H9 (cell line): Measurements from ENCODE around the gene DMD. TPM values are rescaled to one million over a fixed set of nuclear protein-coding genes. Genes with fewer than 3 reads are reported as not detected.

Experiments
- DNase-seq: peaks from one replicate; pipeline ENCODE4 v3.0.0-alpha.2; 2017
- H2AFZ ChIP-seq: one replicate; pipeline ENCODE4 v1.6.1; 2013; ENCODE audit warnings: mild to moderate bottlenecking, low read length, control low read depth, moderate library complexity
- H2AK5ac ChIP-seq: 2 replicates; pipeline ENCODE4 v1.6.1; 2013; ENCODE audit warnings: low read length, control low read depth, mixed read lengths; ENCODE audit not compliant: insufficient read length
- H2BK120ac ChIP-seq: one replicate; pipeline ENCODE4 v1.6.1; 2013; ENCODE audit warnings: low read depth, mild to moderate bottlenecking, low read length, control low read depth, inconsistent platforms; ENCODE audit not compliant: poor library complexity, severe bottlenecking
- H2BK12ac ChIP-seq: 2 replicates; pipeline ENCODE4 v1.6.1; 2013; ENCODE audit warnings: low read length, control low read depth, mixed read lengths, low read depth; ENCODE audit not compliant: insufficient read length
- H2BK15ac ChIP-seq: 2 replicates; pipeline ENCODE4 v1.6.1; 2013; ENCODE audit warnings: low read depth, low read length, control low read depth
- H2BK20ac ChIP-seq: one replicate; pipeline ENCODE4 v1.6.1; 2013; ENCODE audit warnings: low read depth, mild to moderate bottlenecking, low read length, control low read depth, inconsistent platforms; ENCODE audit not compliant: poor library complexity, severe bottlenecking
- H2BK5ac ChIP-seq: 2 replicates; pipeline ENCODE4 v1.6.1; 2013; ENCODE audit warnings: low read length, control low read depth, mixed read lengths; ENCODE audit not compliant: insufficient read length
- H3K14ac ChIP-seq: 2 replicates; pipeline ENCODE4 v1.6.1; 2013; ENCODE audit warnings: low read length, control low read depth; ENCODE audit not compliant: insufficient read depth
- H3K18ac ChIP-seq: 2 replicates; pipeline ENCODE4 v1.6.1; 2013; ENCODE audit warnings: low read depth, mild to moderate bottlenecking, mixed read lengths, low read length, control low read depth; ENCODE audit not compliant: insufficient read length
- H3K23ac ChIP-seq: 2 replicates; pipeline ENCODE4 v1.6.1; 2013; ENCODE audit warnings: low read length, control low read depth, mixed read lengths, low read depth; ENCODE audit not compliant: insufficient read length
- H3K23me2 ChIP-seq: 2 replicates; pipeline ENCODE4 v1.6.1; 2013; ENCODE audit warnings: low read depth, mild to moderate bottlenecking, mixed read lengths, low read length, control low read depth; ENCODE audit not compliant: insufficient read length, poor library complexity, severe bottlenecking
- H3K27ac ChIP-seq: 2 replicates; pipeline ENCODE4 v1.5.1; 2013; ENCODE audit warnings: low read length, control low read depth, mixed read lengths, low read depth; ENCODE audit not compliant: insufficient read length
- H3K27me3 ChIP-seq: 2 replicates; pipeline ENCODE4 v1.6.1; 2013; ENCODE audit warnings: low read length, control low read depth, inconsistent platforms; ENCODE audit not compliant: insufficient read depth
- H3K4ac ChIP-seq: 2 replicates; pipeline ENCODE4 v1.6.1; 2013; ENCODE audit warnings: low read depth, mild to moderate bottlenecking, control low read depth, inconsistent platforms, low read length, moderate library complexity
- H3K4me1 ChIP-seq: 2 replicates; pipeline ENCODE4 v1.6.1; 2013; ENCODE audit warnings: low read length, control low read depth, inconsistent platforms; ENCODE audit not compliant: insufficient read depth
- H3K4me2 ChIP-seq: 2 replicates; pipeline ENCODE4 v1.6.1; 2013; ENCODE audit warnings: low read length, control low read depth, mixed read lengths; ENCODE audit not compliant: insufficient read length, insufficient read depth
- H3K56ac ChIP-seq: 2 replicates; pipeline ENCODE4 v1.6.1; 2013; ENCODE audit warnings: low read depth, mild to moderate bottlenecking, mixed read lengths, low read length, control low read depth; ENCODE audit not compliant: insufficient read length
- H3K79me1 ChIP-seq: 2 replicates; pipeline ENCODE4 v1.6.1; 2013; ENCODE audit warnings: low read depth, mild to moderate bottlenecking, moderate library complexity, low read length, control low read depth, inconsistent platforms; ENCODE audit not compliant: insufficient read depth, poor library complexity, severe bottlenecking
- H3K79me2 ChIP-seq: 2 replicates; pipeline ENCODE4 v1.6.1; 2013; ENCODE audit warnings: low read length, control low read depth, inconsistent platforms; ENCODE audit not compliant: insufficient read depth
- H3K9ac ChIP-seq: 2 replicates; pipeline ENCODE4 v1.6.1; 2013; ENCODE audit warnings: low read length, control low read depth, mixed read lengths; ENCODE audit not compliant: insufficient read length; ENCODE audit errors: extremely low read depth
- H3K9me3 ChIP-seq: one replicate; pipeline ENCODE4 v1.6.1; 2013; ENCODE audit warnings: low read depth, low read length, inconsistent platforms; ENCODE audit not compliant: control insufficient read depth
- H3T11ph ChIP-seq: one replicate; pipeline ENCODE4 v1.6.1; 2013; ENCODE audit warnings: mild to moderate bottlenecking, low read length, control low read depth, inconsistent platforms
- H4K20me1 ChIP-seq: one replicate; pipeline ENCODE4 v1.6.1; 2013; ENCODE audit not compliant: control insufficient read depth, insufficient read length, insufficient read depth
- H4K5ac ChIP-seq: 2 replicates; pipeline ENCODE4 v1.6.1; 2013; ENCODE audit warnings: low read depth, mild to moderate bottlenecking, mixed read lengths, low read length, control low read depth; ENCODE audit not compliant: insufficient read length
- H4K8ac ChIP-seq: replicated peaks from 2 replicates; pipeline ENCODE4 v1.6.1; 2013; ENCODE audit warnings: low read length, control low read depth, mixed read lengths, low read depth; ENCODE audit not compliant: insufficient read length
- H4K91ac ChIP-seq: 2 replicates; pipeline ENCODE4 v1.6.1; 2013; ENCODE audit warnings: low read depth, mild to moderate bottlenecking, moderate library complexity, mixed read lengths, low read length, control low read depth; ENCODE audit not compliant: insufficient read length
- H3K27ac Mint-ChIP-seq, 3 experiments: 2 replicates in 2 of 3; 3 replicates in 1 of 3; pipeline ENCODE4 v1.8.0; 2020 to 2021; ENCODE audit warnings: mixed read lengths in 3 of 3, mild to moderate bottlenecking in 1 of 3, moderate library complexity in 1 of 3
- H3K27me3 Mint-ChIP-seq: 2 replicates; pipeline ENCODE4 v1.8.0; 2021; ENCODE audit warnings: low read depth, mild to moderate bottlenecking, moderate library complexity, mixed read lengths
- H3K36me3 Mint-ChIP-seq, 3 experiments: 2 replicates in 2 of 3; 3 replicates in 1 of 3; pipeline ENCODE4 v1.8.0; 2020 to 2021; ENCODE audit warnings: low read depth in 3 of 3, mixed read lengths in 3 of 3; ENCODE audit not compliant: insufficient read depth in 1 of 3
- H3K4me1 Mint-ChIP-seq, 2 experiments: 2 replicates each; pipeline ENCODE4 v1.8.0; 2020; ENCODE audit warnings: mixed read lengths in 2 of 2
- H3K4me3 Mint-ChIP-seq, 2 experiments: 2 replicates in 1 of 2; 3 replicates in 1 of 2; pipeline ENCODE4 v1.8.0; 2020 to 2021; ENCODE audit warnings: mild to moderate bottlenecking in 2 of 2, mixed read lengths in 2 of 2, moderate library complexity in 1 of 2
- H3K9me3 Mint-ChIP-seq, 2 experiments: 2 replicates in 1 of 2; 3 replicates in 1 of 2; pipeline ENCODE4 v1.8.0; 2020; ENCODE audit warnings: mild to moderate bottlenecking in 2 of 2, mixed read lengths in 2 of 2, moderate library complexity in 1 of 2
- CTCF ChIP-seq: fragments of 200-600 bp; sonication (generic); conservative IDR thresholded peaks from 3 replicates; pipeline ENCODE4 v1.8.0; 2021; ENCODE audit warnings: antibody characterized with exemption, mild to moderate bottlenecking
- WGBS: extraction: QIAGEN DNeasy Blood & Tissue Kit; methylation state at CpG from one replicate; pipeline ENCODE4 v1.1.7; 2013; ENCODE audit warnings: missing lambda C conversion rate, low lambda C conversion rate, mixed read lengths; ENCODE audit not compliant: insufficient read length; ENCODE audit errors: extremely low coverage; 5-methylcytosine and 5-hydroxymethylcytosine counted together
- total RNA-seq: library from RNA; stranded (reverse); gene quantifications from 2 replicates; pipeline ENCODE4 v1.2.1, GENCODE V29; 2021

Gene DMD
- total RNA-seq, 1 experiment from 2014 or later: 3.8 TPM

GRCh38 chrX:32525234-32525633, 686.1 kb downstream of the DMD start:
- no peak overlapping the region for H3T11ph ChIP-seq
- no peak overlapping the region for H2BK15ac ChIP-seq
- no peak for TF ChIP-seq CTCF
- no peaks in the 10 kb centered on the region for H3K9me3 ChIP-seq
- no peak overlapping the region for H3K9ac ChIP-seq
- no peak overlapping the region for H2BK120ac ChIP-seq
- no peak overlapping the region for H4K8ac ChIP-seq
- H3K56ac ChIP-seq: no peak overlapping the region
- no peak overlapping the region for H2AK5ac ChIP-seq
- H3K79me2 ChIP-seq: no peaks in the 10 kb centered on the region
- no peak overlapping the region for H3K18ac ChIP-seq
- H3K4ac ChIP-seq: no peak overlapping the region
- H2AFZ ChIP-seq: no peak overlapping the region
- H3K27me3 ChIP-seq: no peaks in the 10 kb centered on the region
- H4K91ac ChIP-seq: no peak overlapping the region
- H3K27ac ChIP-seq: no peak overlapping the region
- peaks cover 5% of the 10 kb centered on the region in 2 experiments for H3K4me1 Mint-ChIP-seq
- no CpG with 5 or more reads among the region's 5 CpGs for WGBS
- no peak overlapping the region for H2BK12ac ChIP-seq
- H3K4me3 Mint-ChIP-seq: no peak overlapping the region
- no peaks in the 10 kb centered on the region; the same call in 1 of the 2 replicates for H3K4me1 ChIP-seq
- H2BK20ac ChIP-seq: no peak overlapping the region
- no peaks in the 10 kb centered on the region for H3K36me3 Mint-ChIP-seq
- H2BK5ac ChIP-seq: no peak overlapping the region
- no peaks in the 10 kb centered on the region for H4K20me1 ChIP-seq
- peaks cover 0 to 43% of the 10 kb centered on the region in 2 experiments; a peak in 4 of 5 replicates for H3K9me3 Mint-ChIP-seq
- no peak overlapping the region for H3K14ac ChIP-seq
- no peaks in the 10 kb centered on the region for H3K23me2 ChIP-seq
- no peaks in the 10 kb centered on the region for H3K27me3 Mint-ChIP-seq
- H3K27ac Mint-ChIP-seq: no peak overlapping the region
- H3K4me2 ChIP-seq: no peak overlapping the region
- DNase-seq: no peak
- no peak overlapping the region for H4K5ac ChIP-seq
- H3K79me1 ChIP-seq: no peaks in the 10 kb centered on the region
- no peak overlapping the region for H3K23ac ChIP-seq
